ENCODE measurements around the gene RIN1.
"Not testable (repeated sequence)": the region's sequence is repeated elsewhere in the genome, so short reads cannot be mapped to it uniquely, and the experiment has no call there.

Gene RIN1

GRCh38 chr11:66317723-66318599 lies 18.3 kb downstream of the RIN1 start:
- no peak for DNase-seq

- DNase-seq, result no peak
Observed at GRCh38 chr11:66317322-66317722, 18.9 kb downstream of the RIN1 start.

GRCh38 chr11:66316849-66317251 lies 19.4 kb downstream of the RIN1 start, which contains the start of gene CD248:
Gene CD248 (minus strand): TSS chr11:66317044. CDS start chr11:66317027, 17 bp downstream.
- no peak for DNase-seq

GRCh38 chr11:66315921-66316811 lies 20.1 kb downstream of the RIN1 start:
- DNase-seq, result no peak

GRCh38 chr11:66315498-66315885 lies 20.7 kb downstream of the RIN1 start:
- DNase-seq, result no peak

GRCh38 chr11:66314561-66315497 lies 21.4 kb downstream of the RIN1 start:
- DNase-seq, result no peak

GRCh38 chr11:66314186-66314501 lies 22.1 kb downstream of the RIN1 start:
- no peak for DNase-seq

- DNase-seq, result no peak
Observed at GRCh38 chr11:66313321-66314185, 22.7 kb downstream of the RIN1 start.

- peak; percentile 87 for DNase-seq
Observed at GRCh38 chr11:66312549-66313320, 23.5 kb downstream of the RIN1 start.

- DNase-seq, result peak; percentile 91
Observed at GRCh38 chr11:66311965-66312548, 24.2 kb downstream of the RIN1 start.

- DNase-seq, result no peak
Observed at GRCh38 chr11:66311470-66311964, 24.7 kb downstream of the RIN1 start.

GRCh38 chr11:66310803-66311440 lies 25.3 kb downstream of the RIN1 start:
- DNase-seq, result not testable (repeated sequence)

GRCh38 chr11:66310324-66310723 lies 25.9 kb downstream of the RIN1 start:
- DNase-seq, result no peak

GRCh38 chr11:66309475-66309874 lies 26.8 kb downstream of the RIN1 start:
- no peak for DNase-seq

GRCh38 chr11:66302656-66303055 lies 33.6 kb downstream of the RIN1 start:
- no peak for DNase-seq

GRCh38 chr11:66299186-66299585 lies 37.0 kb downstream of the RIN1 start:
- no peak for DNase-seq

- DNase-seq, result no peak
Observed at GRCh38 chr11:66297610-66298009, 38.6 kb downstream of the RIN1 start.

- DNase-seq, result no peak
Observed at GRCh38 chr11:66294626-66295620, 41.3 kb downstream of the RIN1 start.

Measured in activated CD4-positive, CD25-positive, alpha-beta regulatory T cell treated with anti-CD3 and anti-CD28 coated beads, Interleukin-2, amount 50 U/mL, for 72 hours (primary cell).